Activated CD8-positive, alpha-beta memory T cell treated with anti-CD3 and anti-CD28 coated beads, Interleukin-2, amount 50 U/mL, for 24 hours (primary cell): Measurements from ENCODE around the gene POLR3A.

ENCODE experiments used
- DNase-seq: peaks from one replicate; pipeline ENCODE4 v3.0.0-alpha.2; 2020; ENCODE audit errors: extremely low read depth

The POLR3A gene

GRCh38 chr10:78046711-78047269 is 17.5 kb upstream of the POLR3A start:
- DNase-seq = no peak

DNA sequence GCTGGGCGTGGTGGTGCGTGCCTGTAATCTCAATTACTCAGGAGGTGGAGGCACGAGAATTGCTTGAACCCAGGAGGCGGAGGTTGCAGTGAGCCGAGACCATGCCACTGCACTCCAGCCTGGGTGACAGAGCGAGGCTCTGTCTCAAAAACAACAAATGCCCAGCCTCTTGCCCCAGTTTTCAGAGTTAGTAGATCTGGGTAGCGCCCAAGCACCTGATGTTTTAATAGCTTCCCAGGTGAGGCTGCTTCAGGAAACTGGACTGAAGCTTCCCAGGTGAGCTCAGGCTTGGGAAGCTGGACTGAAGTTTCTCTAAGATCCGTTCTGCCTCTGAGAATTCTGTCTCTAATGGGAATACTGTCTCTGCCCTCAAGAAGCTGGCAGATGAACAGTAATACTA is 16.5 kb upstream of the POLR3A start:
- DNase-seq = no peak

DNA sequence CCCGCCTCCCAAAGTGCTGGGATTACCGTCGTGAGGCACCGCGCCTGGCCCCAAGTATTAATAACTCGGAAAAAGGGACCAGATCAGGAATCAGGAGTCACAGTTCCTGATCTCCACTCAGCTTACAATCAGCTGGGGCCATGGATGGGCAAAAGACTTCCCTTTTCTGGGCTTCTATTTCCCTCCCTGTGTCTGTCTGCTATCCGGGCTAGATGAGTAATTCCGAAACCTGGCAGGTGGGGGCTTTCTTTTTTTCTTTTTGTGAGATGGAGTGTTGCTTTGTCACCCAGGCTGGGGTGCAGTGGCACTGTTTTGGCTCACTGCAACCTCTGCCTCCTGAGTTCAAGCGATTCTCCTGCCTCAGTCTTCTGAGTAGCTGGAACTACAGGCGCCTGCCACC is 15.9 kb upstream of the POLR3A start:
- DNase-seq = no peak

GRCh38 chr10:78044699-78045098 is 15.4 kb upstream of the POLR3A start:
- no peak for DNase-seq

DNA sequence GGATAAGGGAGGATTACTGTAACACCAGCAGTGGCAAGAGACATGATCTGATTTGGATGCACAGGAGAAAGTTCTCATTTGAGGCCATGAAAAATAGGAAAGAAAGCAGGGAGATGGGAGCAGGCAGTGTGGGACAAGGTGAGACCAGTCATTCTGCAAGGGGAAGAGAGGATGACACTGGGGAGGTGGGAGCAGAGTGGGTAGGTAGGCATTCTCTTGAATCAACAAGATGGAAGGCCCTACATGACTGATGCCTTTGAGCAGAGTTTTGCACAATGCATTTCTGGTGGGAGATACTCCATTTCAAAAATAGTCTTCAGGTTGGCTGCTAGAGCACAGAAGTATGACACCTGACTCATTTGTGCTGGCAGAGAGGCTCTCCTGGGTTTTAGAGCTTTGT is 14.9 kb upstream of the POLR3A start:
- DNase-seq = no peak

DNA sequence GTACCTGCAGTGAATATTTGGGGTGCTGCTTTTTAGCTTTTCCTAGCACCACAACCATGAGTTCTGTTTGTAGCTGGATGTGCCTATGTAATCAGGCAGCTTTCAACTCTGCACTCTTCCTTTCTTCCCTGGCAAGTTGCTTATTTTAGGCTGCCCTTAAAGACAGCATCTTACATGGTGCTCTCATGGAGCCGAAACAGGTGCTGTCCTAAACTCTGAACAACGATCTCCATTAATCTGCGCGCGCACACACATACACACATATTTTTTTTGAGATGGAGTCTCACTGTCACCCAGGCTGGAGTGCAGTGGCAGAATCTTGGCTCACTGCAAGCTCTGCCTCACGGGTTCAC is 13.4 kb upstream of the POLR3A start:
- DNase-seq = no peak

- no peak for DNase-seq
Observed at GRCh38 chr10:78042058-78042751, 12.9 kb upstream of the POLR3A start.

- DNase-seq = no peak
Observed at GRCh38 chr10:78041170-78042057, 12.1 kb upstream of the POLR3A start.

GRCh38 chr10:78039743-78040142 is 10.4 kb upstream of the POLR3A start:
- DNase-seq = no peak

DNA sequence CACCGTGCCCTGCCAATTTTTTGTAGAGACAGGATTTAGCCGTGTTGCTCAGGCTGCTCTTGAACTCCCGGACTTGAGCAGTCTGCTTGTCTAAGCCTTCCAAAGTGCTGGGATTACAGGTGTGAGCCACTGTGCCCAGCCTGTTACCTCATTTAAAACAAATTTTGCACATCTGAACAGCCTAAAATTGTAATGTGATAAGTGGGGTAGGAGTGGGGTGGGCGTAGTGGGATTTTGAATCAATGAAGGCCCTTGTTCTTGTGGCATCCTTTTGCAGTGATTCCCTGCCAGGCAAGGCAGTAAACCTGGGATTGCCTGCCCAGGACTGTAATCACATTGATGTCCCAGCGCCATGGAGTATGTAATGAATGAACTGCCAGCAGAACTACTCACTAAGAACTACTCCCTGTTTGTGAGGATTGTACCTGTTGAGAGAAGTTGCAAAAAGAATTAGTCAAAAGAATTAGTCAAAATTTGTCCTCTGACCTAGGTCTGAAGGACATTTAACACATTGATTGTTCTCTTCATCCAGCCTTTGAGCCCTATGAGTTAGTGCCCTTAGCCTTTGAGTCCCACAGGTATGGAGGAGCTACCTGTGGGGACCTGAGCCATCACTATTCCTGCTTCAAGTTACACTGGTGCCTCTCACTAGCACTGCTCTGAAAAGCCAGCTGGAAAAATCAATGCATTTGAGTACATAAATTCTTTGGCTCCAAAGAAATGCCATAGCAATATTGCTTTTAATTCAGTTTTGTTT is 9.7 kb upstream of the POLR3A start:
- no peak for DNase-seq

- DNase-seq = no peak
Observed at GRCh38 chr10:78038105-78038504, 8.8 kb upstream of the POLR3A start.

DNA sequence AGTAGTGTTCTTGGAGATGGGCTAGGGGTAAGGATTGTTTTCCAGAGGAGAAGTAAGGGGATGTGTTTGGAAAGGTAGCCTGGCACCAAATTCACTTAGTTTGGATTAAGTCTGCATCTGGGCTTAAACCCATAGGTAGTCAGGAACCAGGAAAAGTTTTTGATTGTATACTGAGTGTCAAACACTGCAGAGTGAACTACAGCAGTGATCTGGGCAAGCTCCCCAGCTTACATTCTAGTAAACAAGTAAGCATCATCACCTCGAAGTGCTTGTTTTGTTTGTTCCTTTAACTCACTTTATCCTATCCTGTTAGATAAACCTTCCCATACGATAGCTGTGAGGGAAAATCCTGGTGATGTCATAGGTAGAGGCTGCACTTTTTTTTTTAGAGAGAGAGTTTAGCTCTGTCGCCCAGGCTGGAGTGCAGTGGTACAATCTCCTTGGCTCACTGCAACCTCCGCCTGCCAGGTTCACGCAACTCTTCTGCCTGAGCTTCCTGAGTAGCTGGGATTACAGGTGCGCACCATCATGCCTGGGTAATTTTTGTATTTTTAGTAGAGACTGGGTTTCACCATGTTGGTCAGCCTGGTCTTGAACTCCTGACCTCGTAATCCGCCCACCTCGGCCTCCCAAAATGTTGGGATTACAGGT is 6.7 kb upstream of the POLR3A start:
- no peak for DNase-seq

DNA sequence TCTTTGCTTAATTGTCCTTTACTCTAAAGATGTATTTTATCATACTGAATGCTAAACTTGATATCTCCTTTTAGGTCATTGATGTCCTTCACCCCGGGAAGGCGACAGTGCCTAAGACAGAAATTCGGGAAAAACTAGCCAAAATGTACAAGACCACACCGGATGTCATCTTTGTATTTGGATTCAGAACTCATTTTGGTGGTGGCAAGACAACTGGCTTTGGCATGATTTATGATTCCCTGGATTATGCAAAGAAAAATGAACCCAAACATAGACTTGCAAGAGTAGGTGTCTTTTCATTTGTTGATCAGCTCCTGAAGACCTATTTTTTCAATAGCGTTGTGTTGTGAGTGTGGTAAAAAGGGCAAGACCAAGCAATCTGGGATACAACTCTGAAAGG is 6.1 kb upstream of the POLR3A start:
- DNase-seq = no peak

- DNase-seq = no peak
Observed at GRCh38 chr10:78035025-78035424, 5.7 kb upstream of the POLR3A start.

DNA sequence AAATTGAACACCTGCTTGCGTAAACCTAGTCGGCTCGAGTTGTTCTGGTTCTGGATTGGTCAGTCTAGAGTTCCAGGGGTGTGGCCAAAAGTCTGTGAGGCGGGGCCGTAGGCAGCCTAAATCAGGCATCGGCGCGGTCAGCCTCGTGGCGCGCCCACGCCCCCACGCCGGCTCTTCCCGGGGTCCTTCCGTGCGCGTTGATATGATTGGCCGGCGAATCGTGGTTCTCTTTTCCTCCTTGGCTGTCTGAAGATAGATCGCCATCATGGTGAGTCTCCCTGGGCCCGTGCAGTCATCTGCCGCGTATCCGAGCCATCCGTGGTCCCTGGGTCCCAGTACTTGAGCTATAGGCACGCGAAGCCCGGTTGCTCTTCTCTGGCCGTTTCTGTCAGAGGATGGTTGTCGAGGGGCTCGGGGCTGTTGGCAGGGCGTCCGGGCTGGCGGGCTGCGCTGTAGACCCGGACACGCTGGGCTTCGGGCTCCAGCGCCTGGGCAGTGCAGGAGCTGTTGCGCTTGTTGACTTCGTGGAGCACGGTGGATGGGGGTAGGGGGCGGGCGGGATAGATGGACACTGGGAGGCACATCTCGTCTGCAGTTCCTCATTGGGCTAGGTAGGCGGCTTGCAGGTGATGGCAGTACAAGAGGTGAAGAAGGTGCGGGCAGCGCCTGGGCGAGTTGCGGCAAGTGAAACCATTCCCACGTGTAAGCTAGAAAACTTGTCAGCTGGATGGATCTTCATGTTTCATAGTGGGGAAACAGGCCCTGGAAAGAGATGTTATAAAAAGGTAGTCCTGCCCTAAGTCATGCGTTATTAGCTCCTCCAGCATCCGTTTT is 4.5 kb upstream of the POLR3A start, which contains the start of gene RPS24:
Gene RPS24 (plus strand): TSS at position 227 of the 834 bp plus-strand sequence. CDS start 39 bp downstream, at position 266.
- DNase-seq = peak; percentile 89

DNA sequence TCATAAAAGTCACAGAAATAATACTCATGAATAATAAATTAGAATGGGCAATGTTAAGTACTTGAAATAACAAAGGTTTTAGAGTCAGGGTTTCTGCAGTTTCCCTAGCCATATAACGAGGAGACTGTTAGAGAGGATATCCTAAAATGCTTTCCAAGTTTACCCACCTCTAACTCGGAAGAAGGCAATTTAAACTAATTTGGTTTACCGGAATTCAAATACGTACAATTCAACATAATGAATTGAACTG is 4.0 kb upstream of the POLR3A start:
- no peak for DNase-seq

- DNase-seq = no peak
Observed at GRCh38 chr10:78028438-78029268, 662 bp downstream of the POLR3A start.

- DNase-seq = no peak
Observed at GRCh38 chr10:78025685-78026364, 3.5 kb downstream of the POLR3A start.

DNA sequence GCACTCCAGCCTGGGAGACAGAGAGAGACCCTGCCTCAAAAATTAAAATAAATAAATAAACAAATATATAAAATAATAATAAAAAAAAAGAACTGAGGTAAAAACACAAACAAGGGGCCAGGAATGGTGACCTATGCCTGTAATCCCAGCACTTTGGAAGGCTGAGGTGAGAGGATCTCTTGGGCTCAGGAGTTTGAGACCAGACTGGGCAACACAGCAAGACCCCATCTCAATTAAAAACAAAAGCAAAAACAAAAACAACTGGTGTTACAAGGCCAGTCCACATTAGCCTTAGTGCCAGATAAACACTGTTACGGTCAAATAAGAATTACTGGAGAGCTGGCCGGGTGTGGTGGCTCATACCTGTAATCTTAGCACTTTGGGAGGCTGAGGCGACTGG is 5.6 kb downstream of the POLR3A start:
- no peak for DNase-seq

DNA sequence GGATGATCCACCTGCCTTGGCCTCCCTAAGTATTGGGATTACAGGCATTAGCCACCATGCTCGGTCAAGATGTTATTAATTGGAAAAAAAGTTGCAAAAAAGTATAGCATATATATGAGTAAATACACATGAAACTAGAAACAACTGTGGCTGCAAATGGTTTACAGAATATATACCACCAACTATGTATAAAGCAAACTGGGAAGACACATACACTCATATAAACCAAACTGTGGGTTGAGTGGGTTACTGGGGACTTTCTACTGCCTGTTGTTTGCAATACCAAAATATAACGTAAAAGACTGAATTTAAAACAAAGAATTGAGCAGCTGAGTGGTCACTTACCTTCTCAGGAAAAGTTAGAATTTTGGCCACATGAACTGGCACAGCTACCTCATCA is 8.1 kb downstream of the POLR3A start:
- DNase-seq = no peak
